Measurements from ENCODE around the gene VIPR2.
"Not testable (repeated sequence)": the region's sequence is repeated elsewhere in the genome, so short reads cannot be mapped to it uniquely, and the experiment has no call there.

The VIPR2 gene

GRCh38 chr7:159144758-159145489, at the start of gene VIPR2:
VIPR2 (minus strand) TSS chr7:159144867; CDS start chr7:159144771, 96 bp downstream.
- DNase-seq (ENCODE audit: low read depth): no peak

- no peak for DNase-seq (ENCODE audit: low read depth)
These were observed 49.0 kb upstream of the VIPR2 start for GRCh38 chr7:159193543-159194090.

GRCh38 chr7:159192725-159193453, 48.2 kb upstream of the VIPR2 start:
- no peak for DNase-seq (ENCODE audit: low read depth)

- DNase-seq (ENCODE audit: low read depth): no peak
These were observed 47.3 kb upstream of the VIPR2 start for GRCh38 chr7:159192013-159192412.

- no peak for DNase-seq (ENCODE audit: low read depth)
These were observed 46.6 kb upstream of the VIPR2 start for GRCh38 chr7:159191236-159191635.

GRCh38 chr7:159188011-159188410, 43.3 kb upstream of the VIPR2 start:
- no peak for DNase-seq (ENCODE audit: low read depth)

GRCh38 chr7:159179241-159179640, 34.6 kb upstream of the VIPR2 start:
- no peak for DNase-seq (ENCODE audit: low read depth)

GRCh38 chr7:159177284-159177953, 32.8 kb upstream of the VIPR2 start:
- no peak for DNase-seq (ENCODE audit: low read depth)

- no peak for DNase-seq (ENCODE audit: low read depth)
These were observed 31.1 kb upstream of the VIPR2 start for GRCh38 chr7:159175792-159176191.

- not testable (repeated sequence) for DNase-seq (ENCODE audit: low read depth)
These were observed 30.4 kb upstream of the VIPR2 start for GRCh38 chr7:159175100-159175499.

GRCh38 chr7:159172400-159172799, 27.7 kb upstream of the VIPR2 start:
- no peak for DNase-seq (ENCODE audit: low read depth)

- no peak for DNase-seq (ENCODE audit: low read depth)
These were observed 24.7 kb upstream of the VIPR2 start for GRCh38 chr7:159169391-159169790.

GRCh38 chr7:159167139-159167538, 22.5 kb upstream of the VIPR2 start:
- no peak for DNase-seq (ENCODE audit: low read depth)

GRCh38 chr7:159166530-159166929, 21.9 kb upstream of the VIPR2 start:
- DNase-seq (ENCODE audit: low read depth): no peak

GRCh38 chr7:159165352-159165751, 20.7 kb upstream of the VIPR2 start:
- DNase-seq (ENCODE audit: low read depth): no peak

GRCh38 chr7:159163703-159164301, 19.1 kb upstream of the VIPR2 start:
- not testable (repeated sequence) for DNase-seq (ENCODE audit: low read depth)

GRCh38 chr7:159162050-159162626, 17.5 kb upstream of the VIPR2 start:
- DNase-seq (ENCODE audit: low read depth): not testable (repeated sequence)

- DNase-seq (ENCODE audit: low read depth): no peak
These were observed 15.8 kb upstream of the VIPR2 start for GRCh38 chr7:159160450-159160849.

GRCh38 chr7:159159731-159160130, 15.1 kb upstream of the VIPR2 start:
- no peak for DNase-seq (ENCODE audit: low read depth)

GRCh38 chr7:159158888-159159405, 14.3 kb upstream of the VIPR2 start:
- DNase-seq (ENCODE audit: low read depth): no peak

GRCh38 chr7:159158125-159158887, 13.6 kb upstream of the VIPR2 start:
- no peak for DNase-seq (ENCODE audit: low read depth)
